Activated CD4-positive, alpha-beta T cell treated with anti-CD3 and anti-CD28 coated beads for 24 hours (primary cell): ENCODE measurements around the gene SLIT3.

ENCODE experiments used
- DNase-seq, 2 donors: peaks; one replicate each; pipeline ENCODE4 v3.0.0-alpha.2; 2020; ENCODE audit warnings: low read depth in 2 of 2

The SLIT3 gene

DNA sequence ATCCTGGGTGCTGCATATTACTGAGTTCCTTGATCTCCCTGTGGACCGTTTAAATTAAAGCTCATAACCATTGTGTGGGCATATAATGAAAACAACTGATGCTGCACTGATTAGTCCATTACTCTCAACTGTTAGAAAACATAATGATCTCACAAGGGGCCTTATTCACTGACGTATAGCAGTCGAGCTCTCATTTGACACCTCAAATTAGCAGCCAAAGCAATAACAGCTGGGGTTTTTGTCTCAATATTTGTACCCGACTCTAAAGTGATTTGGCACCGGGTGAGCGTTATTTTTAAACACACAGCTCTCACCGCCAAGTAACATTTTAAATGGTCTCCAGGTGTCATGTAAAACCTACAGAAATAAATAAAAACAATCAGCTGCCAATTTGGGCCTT, 469.6 kb downstream of the SLIT3 start:
- DNase-seq, result no peak

DNA sequence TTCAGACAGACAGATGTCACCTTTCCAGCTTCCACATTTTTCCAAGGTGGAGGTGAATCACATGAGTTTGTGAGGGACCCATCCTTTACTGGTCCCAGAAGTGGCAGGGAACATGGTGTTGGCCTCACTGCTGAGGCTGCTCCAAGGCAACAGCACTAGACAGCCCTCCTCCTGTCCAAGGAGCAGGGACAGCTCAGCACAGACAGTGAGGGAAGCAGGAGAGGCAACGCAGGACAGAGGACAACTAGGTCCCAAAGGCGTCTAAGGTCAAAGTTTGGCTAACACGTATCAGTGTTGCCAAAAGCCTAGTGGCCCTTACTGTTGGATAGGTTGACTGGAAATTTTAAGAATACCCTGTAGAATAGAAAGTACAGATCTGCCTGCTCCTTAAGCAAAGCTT, 470.1 kb downstream of the SLIT3 start:
- DNase-seq, result no peak

DNA sequence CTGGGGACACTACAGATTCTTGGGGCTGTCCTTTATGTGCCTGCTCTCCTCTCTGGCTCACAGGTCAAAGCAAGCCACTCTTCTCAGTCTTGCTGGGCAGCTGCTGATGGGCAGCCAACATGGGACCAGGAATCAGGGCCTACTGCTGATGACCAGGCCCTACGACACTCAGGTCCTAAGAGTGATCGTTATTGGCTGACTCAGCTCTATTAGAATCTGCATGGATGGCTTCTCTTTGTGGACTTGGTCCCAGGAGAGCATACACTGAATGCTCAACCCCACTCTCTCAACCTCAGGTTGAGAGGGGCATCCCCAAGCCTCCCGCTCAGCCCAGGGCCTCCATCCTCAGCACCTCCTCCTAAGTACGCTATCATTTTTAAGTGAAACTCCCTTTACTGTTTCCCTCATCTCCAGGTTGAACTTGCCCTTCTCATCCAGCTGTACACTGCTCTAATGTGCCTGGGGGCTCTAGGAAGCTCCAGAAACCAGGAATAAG, 471.0 kb downstream of the SLIT3 start:
- no peak for DNase-seq

DNA sequence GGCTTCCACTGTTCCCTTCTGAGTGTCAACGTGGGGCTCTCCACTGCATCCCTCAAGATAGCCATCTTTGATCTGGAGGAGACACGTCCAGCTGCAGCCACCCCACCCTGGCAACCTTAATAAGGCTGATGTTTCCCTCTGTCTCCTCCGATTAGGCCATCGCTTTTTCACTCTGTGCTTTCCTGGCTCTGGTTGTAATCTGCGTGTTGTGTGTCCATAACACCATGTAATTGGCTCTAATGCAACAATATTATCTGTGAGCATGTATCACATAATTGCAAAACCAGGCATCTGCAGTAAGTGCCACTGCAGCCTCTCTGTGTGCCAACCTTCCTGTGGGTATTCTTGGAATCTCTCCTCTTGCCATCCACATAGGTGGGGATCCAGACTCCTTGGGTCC, 471.9 kb downstream of the SLIT3 start:
- no peak for DNase-seq

DNA sequence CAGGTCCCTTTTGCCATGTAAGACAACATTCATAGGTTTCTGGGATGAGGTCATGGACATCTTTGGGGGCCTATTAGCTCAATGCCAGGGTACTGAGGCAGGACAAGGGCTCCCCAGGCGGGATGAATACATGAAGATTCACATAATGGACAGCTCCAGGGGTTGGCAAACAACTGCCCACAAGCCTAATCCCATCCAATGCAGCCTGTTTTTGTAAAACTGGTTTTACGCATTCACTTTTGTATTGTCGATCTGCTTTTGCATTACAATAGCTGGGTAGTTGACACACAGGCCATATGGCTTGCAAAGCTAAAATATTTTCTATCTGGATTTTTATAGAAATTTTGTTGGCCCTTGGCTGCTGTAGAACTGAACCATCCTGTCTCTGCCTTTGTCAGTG, 473.3 kb downstream of the SLIT3 start:
- DNase-seq, result no peak

DNA sequence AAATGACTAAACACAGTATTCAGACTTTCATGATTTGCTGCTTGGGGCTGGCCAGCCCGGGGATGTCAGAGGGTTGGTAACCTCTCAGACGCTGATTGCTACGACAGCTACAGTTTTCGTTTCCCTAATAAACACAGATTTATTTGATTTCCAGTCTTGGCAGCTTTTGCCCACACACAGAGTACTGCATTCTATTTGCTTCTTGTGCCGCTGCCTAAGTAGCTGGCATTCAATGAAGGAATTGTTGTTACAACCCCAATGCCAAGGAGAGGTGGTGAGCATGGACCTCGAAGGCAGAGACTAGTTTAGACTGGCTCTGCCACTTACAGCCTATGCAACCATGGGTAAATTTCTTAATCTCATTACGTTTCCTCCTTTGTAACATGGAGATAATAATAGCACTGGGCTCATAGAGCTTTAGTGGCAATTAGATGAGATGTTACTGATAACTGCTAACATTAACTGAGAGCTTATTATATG, 474.7 kb downstream of the SLIT3 start:
- DNase-seq, result no peak

DNA sequence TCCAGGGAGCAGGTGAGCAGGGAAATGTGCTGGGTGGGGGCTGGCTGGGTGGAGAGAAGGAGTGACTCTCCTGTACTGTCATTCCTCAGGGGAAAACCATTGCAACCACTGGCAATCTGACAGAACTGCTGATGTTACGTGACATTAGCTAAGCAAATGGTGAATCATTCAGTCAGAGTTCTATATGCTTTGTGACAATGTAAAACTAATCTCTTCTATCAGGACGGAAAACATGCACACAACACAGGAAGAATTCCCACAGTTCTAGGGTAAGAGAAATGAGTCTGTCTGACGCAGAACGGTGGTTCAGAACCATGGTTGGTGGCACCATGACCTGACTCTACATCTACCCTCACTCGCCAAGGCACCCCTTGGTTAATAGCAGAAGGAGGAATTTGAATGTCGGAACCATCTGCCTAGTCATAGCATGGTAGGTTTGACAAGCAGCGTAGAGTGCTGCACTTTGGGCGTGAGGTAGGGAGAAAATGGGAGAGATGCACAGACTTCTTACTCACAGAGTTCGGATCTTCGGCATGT, 478.1 kb downstream of the SLIT3 start:
- no peak for DNase-seq

DNA sequence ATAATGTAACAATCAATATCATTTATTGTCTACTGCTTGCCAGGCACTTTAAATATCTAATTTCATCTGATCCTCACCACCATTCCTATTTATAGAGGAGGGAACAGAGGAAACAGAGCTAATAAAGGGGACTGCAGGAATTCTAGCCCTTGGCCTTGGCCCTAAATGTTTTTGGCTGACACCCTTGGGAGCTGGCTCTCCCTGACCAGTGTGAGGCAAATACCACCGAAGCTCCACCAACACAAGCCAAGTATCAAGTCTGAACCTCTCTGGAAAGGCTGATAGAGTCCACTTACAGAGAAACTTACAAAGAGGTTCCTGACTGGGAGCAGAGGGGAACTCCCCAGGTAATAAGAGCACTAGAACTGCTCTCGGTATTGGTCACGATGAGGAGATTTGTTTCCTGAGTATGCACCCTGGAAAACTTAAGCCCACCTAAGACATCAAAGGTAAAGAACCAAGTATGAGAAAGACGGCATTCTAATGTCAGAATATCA, 478.6 kb downstream of the SLIT3 start:
- no peak for DNase-seq

DNA sequence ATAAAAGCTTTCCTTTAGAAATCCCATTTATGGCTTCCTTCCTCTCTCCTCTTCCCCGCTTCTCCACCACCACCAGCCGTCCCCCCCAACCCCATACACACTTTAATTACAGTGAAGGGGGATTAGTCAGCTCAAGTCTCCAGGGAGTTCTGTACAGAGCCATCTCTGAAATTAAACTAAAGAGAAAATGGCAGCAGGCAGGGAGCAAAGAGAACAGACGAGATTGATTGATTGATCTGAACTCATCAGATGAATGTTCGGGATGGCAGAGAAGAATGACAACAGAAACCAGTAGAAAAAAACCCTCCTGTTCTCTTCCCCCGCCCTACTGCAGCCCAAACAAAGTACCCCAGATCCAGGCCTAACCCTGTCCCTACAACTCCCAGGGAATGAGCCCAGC, 480.1 kb downstream of the SLIT3 start:
- no peak for DNase-seq

DNA sequence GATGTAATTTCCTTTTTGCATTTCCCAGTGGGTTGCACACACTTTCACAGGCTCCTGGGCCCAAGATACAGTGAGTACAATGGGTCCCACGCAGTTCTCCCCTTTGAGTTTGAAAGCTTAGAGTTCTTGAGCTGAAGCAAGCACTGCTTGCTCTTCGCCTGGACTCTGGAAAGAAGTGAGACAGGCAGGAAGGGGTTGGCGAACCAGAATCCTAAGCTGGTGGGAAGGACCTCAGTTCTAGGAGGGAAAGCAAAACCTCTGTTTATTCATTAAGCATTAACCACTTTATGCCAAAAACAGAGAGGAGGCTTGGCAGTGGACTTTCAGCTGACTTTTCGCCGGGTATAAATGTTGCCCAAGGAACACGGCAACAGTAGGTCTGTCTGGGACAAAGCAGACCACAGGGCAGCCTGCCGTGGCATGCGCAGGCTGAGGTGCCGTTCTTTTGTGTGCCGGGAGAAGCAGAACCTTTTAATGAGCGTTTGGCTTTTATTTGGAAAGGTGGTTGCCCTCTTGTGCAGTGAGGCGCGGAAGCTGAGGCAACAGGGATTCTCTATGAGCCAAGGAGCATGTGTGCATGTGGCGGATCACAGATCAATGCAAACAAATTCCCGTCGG, 481.8 kb downstream of the SLIT3 start:
- DNase-seq, result no peak

DNA sequence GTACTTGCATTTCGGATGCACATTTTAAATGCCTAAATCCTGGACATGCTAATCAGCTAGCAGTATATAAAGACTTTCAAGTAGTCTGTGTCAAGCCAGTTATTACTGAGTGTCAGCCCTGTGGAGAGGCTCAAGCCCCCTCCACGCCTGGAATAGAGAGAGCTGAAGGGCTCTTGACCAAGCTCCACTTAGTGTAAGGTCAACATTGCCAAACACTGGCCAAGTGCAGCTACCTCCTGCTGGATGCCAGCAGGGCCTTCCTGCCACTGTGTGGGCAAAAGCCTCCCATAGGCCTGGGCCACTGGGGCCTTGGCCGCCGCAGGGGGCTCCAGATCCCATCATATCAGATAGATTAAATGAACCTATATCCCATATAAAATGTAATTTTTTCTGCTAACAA, 482.4 kb downstream of the SLIT3 start:
- no peak for DNase-seq

DNA sequence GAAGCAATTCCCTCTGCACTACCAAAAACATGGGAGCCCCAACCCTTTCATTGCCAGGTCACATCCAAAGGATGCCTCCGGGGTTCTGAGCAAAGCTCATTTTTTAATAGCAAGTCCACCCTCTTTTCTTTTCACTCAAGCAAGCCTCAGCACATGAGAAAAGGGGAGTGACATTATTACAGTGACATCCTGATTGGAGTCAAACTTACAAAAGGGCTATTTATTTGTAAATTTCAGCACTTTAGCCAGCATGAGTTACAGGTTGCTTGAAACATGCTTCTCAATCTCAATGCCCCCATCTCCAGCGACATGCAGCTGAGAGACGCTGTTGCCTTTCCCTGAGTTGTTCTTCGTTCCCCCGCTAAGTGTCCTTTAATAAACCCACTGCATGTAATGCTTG, 483.3 kb downstream of the SLIT3 start:
- no peak for DNase-seq

DNA sequence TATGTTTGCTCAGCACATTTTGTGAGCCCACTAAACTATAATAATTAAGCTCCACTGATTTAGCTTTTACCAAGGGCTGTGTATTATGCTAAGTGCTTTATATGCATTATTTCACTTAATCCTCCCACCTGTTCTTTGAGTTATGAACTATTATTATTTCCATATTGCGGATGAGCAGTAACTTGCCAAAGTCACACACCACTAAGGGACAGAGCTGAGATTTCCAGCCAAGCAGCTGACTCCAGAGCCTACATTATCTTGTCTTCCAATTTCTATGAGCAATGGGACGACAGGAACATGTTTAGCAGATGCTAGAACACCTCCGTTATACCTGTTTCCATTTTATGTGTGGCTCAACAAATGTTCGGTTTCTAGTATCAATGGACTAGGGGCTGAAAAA, 484.3 kb downstream of the SLIT3 start:
- DNase-seq, result no peak

DNA sequence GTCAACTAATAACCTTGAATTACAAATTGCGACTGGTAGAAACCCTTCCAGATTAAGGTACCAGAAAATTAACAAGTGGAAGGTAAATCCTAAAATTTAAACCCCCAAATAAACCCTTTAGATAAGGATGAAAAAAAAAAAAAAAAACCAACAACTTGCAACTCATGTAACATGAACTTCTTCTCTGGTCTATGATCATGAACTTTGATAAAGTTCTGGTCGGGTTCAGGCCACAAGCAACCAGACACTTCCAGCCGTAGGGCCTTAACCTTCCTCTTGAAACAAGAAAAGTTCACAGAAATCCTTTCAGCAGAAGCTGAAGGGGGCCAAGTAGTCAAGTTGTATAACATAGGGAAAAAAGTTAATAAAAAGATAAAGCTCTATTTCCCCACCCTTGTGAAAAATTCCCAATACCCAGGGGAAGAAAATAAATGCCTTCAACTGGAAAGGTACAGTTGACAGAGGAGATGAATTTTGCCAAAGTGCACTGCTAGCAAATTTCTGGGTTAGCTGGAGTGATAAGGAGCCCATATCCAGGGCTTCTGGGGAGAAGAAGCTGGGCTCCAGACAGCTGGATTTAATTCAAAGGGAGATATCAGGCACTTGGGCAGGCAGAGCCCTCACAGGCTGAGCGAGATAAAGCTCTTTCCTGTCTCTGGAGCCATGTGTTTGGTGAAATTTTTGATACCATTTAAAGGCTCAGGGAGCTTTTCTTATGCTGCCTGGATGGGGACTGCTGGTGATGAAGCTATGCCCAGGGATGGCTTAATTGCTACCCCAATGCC, 487.6 kb downstream of the SLIT3 start:
- DNase-seq, result no peak

DNA sequence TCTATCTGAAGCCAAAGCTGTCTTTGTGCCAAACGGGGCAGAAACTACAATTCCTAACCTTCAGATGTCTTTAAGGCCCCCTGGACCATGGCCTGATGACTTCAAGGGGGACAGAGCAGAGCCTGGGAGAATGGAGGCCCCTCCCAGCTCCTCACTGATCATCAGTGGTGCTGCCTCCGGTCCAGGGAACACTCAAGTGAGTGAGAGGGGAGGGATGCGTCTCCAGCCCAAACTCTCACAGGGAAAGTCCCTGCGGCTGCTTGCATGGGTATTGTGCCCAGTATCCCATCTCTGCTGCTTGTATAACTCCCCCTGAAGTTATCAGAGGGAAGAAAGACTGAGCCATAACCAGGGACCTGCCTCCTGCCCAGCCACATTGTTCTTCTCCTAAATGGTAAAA, 490.3 kb downstream of the SLIT3 start:
- DNase-seq, result no peak

DNA sequence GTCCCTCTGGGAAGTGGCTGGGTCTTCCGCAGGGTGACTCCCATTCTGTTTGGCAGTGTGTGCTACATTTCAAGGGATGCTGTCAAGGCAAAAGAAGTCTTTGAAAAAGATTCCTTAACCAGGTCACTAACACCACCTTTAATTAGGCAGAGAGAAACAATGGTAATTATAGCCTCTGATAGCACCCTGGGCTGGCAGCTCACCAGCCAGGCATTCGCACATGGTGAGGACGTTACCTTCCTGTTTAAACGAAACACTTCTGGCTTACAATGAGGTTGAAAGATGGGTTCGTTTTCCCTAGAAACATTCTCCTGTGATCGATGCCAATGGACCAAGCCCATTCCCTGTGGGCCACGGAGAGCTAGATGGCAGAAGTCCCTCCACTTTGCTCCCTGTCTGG, 491.7 kb downstream of the SLIT3 start:
- no peak for DNase-seq

DNA sequence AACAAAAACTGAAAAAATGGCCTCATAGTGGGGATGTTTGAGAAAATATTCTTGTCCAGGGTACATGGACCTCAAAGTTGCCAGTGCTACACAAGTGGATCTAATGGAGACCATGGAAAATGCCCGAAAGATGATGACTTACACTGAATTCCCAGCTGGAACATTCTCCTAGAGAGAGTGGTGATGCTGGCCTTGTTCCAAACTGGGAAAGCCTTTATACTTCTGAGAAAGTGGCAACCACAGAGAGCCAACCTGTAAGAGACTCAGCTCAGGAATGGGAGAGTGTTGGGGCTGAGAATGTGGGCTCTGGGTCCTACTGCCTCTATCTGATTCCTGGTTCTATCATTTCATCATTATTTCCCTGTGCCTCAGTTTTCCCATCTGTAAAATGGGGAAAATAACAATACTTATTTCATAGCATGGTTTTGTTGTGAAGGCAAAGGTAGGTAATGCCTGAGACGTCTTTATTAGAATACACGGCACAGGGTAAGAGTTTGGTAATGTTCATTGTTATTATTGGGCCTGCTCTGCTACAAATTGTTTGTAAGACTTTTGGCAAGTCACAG, 492.8 kb downstream of the SLIT3 start:
- DNase-seq, result no peak

DNA sequence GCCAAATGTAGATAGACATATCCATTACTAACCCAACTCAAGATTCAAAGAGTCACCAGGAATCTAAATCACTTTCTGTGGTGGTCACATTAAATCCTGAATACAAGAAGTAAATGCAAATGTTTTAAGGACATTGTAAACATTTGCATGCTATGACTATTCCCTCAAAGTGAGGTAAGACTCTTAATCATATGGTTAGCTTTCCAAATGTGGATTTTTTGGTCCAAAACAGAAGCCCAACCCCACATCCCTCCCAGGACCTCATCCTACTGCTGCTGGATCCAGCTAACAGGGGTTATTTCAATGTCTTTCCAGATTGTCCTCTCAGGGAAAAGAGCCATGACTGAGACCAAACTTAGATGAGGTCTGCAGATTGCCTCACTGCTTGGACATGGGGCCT, 493.7 kb downstream of the SLIT3 start:
- no peak for DNase-seq

DNA sequence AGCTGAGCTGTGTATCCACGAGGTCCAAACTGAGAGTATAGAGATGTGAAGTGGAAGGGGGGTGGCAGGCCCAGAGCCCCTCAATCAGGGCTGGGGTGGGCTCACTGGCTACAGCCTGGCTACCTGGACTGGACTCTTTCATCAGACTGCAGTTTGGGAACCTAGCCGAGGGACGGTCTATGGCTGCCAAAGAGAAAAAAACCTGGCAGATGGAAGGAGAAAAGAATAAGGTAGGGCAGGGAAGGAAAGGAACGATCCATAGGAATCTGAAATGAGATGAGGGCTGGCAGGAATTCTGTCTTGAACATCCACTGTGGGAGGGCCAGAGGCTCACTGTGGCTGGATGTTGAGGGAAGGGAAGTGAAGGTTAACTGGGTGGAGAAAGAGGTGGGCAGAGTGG, 497.4 kb downstream of the SLIT3 start:
- DNase-seq, result no peak

DNA sequence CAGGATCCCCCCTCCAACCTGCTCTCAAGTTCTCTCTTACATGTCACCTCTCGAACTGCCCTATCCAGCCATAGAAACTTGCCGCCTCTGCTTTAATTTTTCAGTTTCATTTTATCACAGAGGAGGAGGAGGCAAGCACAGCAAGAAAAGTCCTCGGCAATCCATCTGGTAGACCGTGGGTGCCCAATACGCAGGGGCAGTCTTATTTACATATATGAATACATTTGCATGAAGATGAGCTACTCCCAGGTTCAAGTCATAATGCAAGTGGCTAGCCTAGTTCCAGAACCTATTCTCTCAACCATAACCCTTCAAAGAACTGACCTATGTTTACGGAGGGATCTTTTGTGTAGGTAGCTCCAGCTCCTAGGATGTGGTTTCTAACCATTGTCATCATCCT, 498.6 kb downstream of the SLIT3 start:
- no peak for DNase-seq

DNA sequence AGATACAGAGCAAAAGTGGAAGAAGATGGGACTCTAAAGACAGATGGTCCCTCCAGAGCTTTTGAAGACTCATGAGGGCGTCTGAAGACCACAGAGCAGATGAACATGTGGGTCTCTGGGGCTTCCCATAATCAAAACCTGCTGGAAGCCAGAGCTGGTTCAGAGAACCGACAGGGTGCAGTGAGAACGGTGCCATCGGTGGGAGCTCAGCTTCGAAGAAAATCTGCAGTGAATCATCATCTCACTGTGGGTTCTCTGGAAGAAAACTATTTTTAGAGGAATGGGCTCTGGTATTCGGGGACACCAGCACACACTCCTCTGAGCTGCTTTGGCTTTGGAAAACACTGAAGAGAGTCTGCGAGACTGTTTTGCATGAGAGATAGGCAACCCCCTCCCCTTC, 499.4 kb downstream of the SLIT3 start:
- no peak for DNase-seq

DNA sequence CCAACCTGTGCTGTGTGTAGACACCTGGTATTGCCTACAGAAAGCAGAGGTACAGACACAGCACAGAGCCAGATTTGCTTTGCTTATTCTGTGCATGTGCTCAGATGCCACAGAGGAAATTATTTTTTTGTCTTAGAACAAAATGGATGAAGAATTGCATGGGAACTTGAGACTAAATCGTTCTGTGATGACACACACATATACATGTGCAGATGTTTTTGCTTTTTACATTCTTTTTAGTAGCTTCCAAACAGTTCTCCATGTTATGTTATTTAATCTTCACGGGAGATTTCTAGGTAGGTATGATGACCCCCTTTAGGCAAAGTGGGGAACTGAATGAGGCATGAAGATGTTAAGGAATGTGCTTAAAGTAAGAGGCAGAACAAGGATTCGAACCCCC, 500.2 kb downstream of the SLIT3 start:
- DNase-seq, result no peak
